T-cell (primary cell): ENCODE measurements around the gene ANO4. TPM values are rescaled to one million over a fixed set of nuclear protein-coding genes. Genes with fewer than 3 reads are reported as not detected.

ENCODE experiments used
- ATAC-seq, 4 experiments: fragments of 200-7000 bp in 3 of 4; fragments of 150-1000 bp in 1 of 4; cut with Tn5 transposase; replicated peaks in 1 of 4; 1 replicate in 3 of 4; 2 replicates in 1 of 4; pipeline ENCODE4 v1.10.0; 2021; ENCODE audit warnings: moderate library complexity in 3 of 4, mild to moderate bottlenecking in 2 of 4, moderate number of reproducible peaks in 1 of 4
- CTCF ChIA-PET, 2 donors: fragments of 300-600 bp; sonication (Branson Sonifier 250); formaldehyde crosslinking; loops; one replicate each; lab custom pipeline; 2022; ENCODE audit warnings: antibody characterized with exemption in 2 of 2; lab: Charles Lee
- POLR2A ChIA-PET, 2 donors: fragments of 300-600 bp; sonication (Branson Sonifier 250); formaldehyde crosslinking; loops; one replicate each; lab custom pipeline; 2022; ENCODE audit warnings: antibody characterized with exemption in 2 of 2; lab: Charles Lee
- DNase-seq, 35 experiments: peaks; one replicate each; pipeline versions ENCODE4 v3.0.0 to v3.0.0-alpha.2; 2013 to 2023
- H3K27ac ChIP-seq: one replicate; pipeline ENCODE4 v1.5.1; 2013; ENCODE audit warnings: low read length
- H3K27me3 ChIP-seq, 2 experiments: replicated peaks in 1 of 2; 1 replicate in 1 of 2; 2 replicates in 1 of 2; pipeline versions ENCODE4 v1.6.1 to v1.7.0; 2013; ENCODE audit warnings: low read length in 1 of 2, mixed read lengths in 1 of 2; ENCODE audit not compliant: control insufficient read depth in 2 of 2, insufficient read depth in 2 of 2; ENCODE audit errors: extremely low read depth in 1 of 2
- H3K36me3 ChIP-seq, 2 donors: 1 replicate in 1 of 2; 2 replicates in 1 of 2; pipeline versions ENCODE4 v1.6.1 to v1.7.0; 2013; ENCODE audit warnings: low read length in 1 of 2; ENCODE audit not compliant: control insufficient read depth in 2 of 2, insufficient read depth in 1 of 2; ENCODE audit errors: extremely low read depth in 1 of 2
- H3K4me1 ChIP-seq, 2 experiments: 1 replicate in 1 of 2; 2 replicates in 1 of 2; pipeline versions ENCODE4 v1.6.1 to v1.7.0; 2013; ENCODE audit warnings: low read length in 2 of 2, mixed read lengths in 1 of 2; ENCODE audit not compliant: insufficient read depth in 2 of 2, control insufficient read depth in 1 of 2; ENCODE audit errors: extremely low read depth in 1 of 2
- H3K4me3 ChIP-seq, 2 donors: 1 replicate in 1 of 2; 2 replicates in 1 of 2; pipeline versions ENCODE4 v1.5.1 to v1.7.0; 2013; ENCODE audit warnings: mild to moderate bottlenecking in 2 of 2, low read length in 1 of 2, moderate library complexity in 1 of 2; ENCODE audit not compliant: control insufficient read depth in 1 of 2; ENCODE audit errors: extremely low read depth in 1 of 2
- H3K9me3 ChIP-seq: 2 replicates; pipeline ENCODE4 v1.7.0; 2013
- H3K27ac Mint-ChIP-seq, 2 donors: one replicate each; pipeline ENCODE4 v1.8.0; 2020 to 2021; ENCODE audit warnings: mild to moderate bottlenecking in 2 of 2, mixed read lengths in 2 of 2
- H3K27me3 Mint-ChIP-seq, 2 donors: one replicate each; pipeline ENCODE4 v1.8.0; 2021 to 2022; ENCODE audit warnings: mixed read lengths in 2 of 2
- H3K36me3 Mint-ChIP-seq: one replicate; pipeline ENCODE4 v1.8.0; 2021; ENCODE audit warnings: mixed read lengths
- H3K4me1 Mint-ChIP-seq, 3 donors: one replicate each; pipeline ENCODE4 v1.8.0; 2020 to 2022; ENCODE audit warnings: mixed read lengths in 3 of 3, mild to moderate bottlenecking in 1 of 3
- H3K4me3 Mint-ChIP-seq, 3 donors: one replicate each; pipeline ENCODE4 v1.8.0; 2020 to 2022; ENCODE audit warnings: mild to moderate bottlenecking in 3 of 3, mixed read lengths in 3 of 3, moderate library complexity in 3 of 3
- H3K9me3 Mint-ChIP-seq, 3 donors: one replicate each; pipeline ENCODE4 v1.8.0; 2020 to 2022; ENCODE audit warnings: mixed read lengths in 3 of 3
- WGBS: methylation state at CpG from one replicate; pipeline ENCODE4 v1.1.5; 2013; ENCODE audit warnings: missing lambda C conversion rate; ENCODE audit not compliant: insufficient coverage; 5-methylcytosine and 5-hydroxymethylcytosine counted together
- total RNA-seq, 35 experiments: library from RNA in 6 of 35; stranded (reverse) in 6 of 35; fragments of 120-200 nt in 1 of 35; gene quantifications; one replicate each; pipeline versions ENCODE4 v1.2.1 to v1.2.4 and lab custom pipeline; 2013 to 2026

The ANO4 gene
- total RNA-seq, 5 donors from 2014 or later (not counting 1 experiment from before 2014, with no cell fraction given), result 0.26 TPM; not detected in 4

DNA sequence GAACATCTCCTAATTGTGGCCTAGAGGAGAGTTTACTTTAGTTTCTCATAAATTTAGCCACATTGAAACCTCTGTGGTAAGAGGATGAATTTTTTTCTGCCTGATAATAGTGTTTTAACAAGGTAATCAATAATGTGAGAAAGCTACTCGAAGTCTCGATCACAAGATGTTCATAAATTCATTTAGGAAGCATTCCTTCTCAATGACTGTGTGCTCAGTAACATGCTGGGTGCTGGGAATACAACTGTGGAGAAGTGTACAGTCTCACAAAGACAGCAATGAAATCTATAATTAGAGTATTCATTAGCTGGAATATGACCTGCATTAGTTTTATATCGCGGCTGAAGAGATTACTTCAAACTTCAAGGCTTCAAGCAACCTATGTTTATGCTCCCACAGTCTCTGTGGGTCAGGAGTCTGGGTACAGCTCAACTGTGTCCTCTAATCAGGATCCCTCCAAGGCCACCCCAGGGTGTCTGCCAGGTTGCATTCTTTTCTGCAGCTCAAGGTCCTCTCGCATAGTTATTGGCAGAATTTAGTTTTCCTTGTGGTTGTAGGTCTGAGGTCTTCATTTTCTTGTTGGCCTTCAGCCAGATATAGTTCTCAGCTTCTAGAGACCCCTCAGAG is 167.6 kb downstream of the ANO4 start:
- Mint-ChIP-seq H3K27ac (no peak overlapping the region), H3K36me3 (no peaks in the 10 kb centered on the region), H3K4me3 (no peak overlapping the region), H3K9me3 (peaks cover 0 to 5% (median 0%) of the 10 kb centered on the region in 3 donors), H3K27me3 (no peaks in the 10 kb centered on the region), H3K4me1 (no peaks in the 10 kb centered on the region)
- no CpG with 5 or more reads among the region's 5 CpGs for WGBS
- H3K4me1 ChIP-seq, result no peaks in the 10 kb centered on the region
- H3K4me3 ChIP-seq, result no peak overlapping the region
- DNase-seq (no peak), ATAC-seq (no peak)
- H3K36me3 ChIP-seq, result no peaks in the 10 kb centered on the region
- H3K27me3 ChIP-seq, result no peaks in the 10 kb centered on the region
- POLR2A ChIA-PET, result no interaction called here
- no peak overlapping the region for H3K27ac ChIP-seq
- no peaks in the 10 kb centered on the region for H3K9me3 ChIP-seq
- CTCF ChIA-PET, result no interaction called here

DNA sequence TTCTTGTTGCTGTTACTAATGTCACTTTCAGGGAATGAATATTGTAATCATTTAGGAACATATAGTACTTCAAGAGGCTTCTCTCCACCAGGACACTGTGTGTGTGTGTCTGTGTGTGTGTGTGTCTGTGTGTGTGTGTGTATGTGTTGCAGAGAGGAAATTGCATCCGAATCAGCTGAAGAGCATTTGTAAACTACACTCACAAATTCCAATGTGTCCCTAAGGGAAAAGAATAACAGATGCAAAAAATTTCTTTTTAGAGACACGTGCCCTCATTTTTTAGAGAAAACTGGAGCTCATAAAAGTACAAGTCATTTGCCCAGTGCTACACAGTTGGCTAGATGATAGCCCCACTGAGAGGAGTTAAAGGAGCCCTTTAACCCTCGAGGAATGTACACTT is 168.8 kb downstream of the ANO4 start:
- no CpG with 5 or more reads among the region's 3 CpGs for WGBS
- no peak overlapping the region for H3K27ac ChIP-seq
- H3K27me3 ChIP-seq, result no peaks in the 10 kb centered on the region
- peaks cover 0 to 5% (median 0%) of the 10 kb centered on the region in 3 donors for H3K9me3 Mint-ChIP-seq
- DNase-seq, result no peak
- H3K36me3 ChIP-seq, result no peaks in the 10 kb centered on the region
- ChIA-PET POLR2A (no interaction called here), CTCF (no interaction called here)
- no peaks in the 10 kb centered on the region for H3K27me3 Mint-ChIP-seq
- H3K9me3 ChIP-seq, result no peaks in the 10 kb centered on the region
- no peak overlapping the region for H3K4me3 Mint-ChIP-seq
- no peaks in the 10 kb centered on the region for H3K36me3 Mint-ChIP-seq
- H3K4me3 ChIP-seq, result no peak overlapping the region
- no peaks in the 10 kb centered on the region for H3K4me1 ChIP-seq
- no peak overlapping the region for H3K27ac Mint-ChIP-seq
- no peaks in the 10 kb centered on the region for H3K4me1 Mint-ChIP-seq
- no peak for ATAC-seq

DNA sequence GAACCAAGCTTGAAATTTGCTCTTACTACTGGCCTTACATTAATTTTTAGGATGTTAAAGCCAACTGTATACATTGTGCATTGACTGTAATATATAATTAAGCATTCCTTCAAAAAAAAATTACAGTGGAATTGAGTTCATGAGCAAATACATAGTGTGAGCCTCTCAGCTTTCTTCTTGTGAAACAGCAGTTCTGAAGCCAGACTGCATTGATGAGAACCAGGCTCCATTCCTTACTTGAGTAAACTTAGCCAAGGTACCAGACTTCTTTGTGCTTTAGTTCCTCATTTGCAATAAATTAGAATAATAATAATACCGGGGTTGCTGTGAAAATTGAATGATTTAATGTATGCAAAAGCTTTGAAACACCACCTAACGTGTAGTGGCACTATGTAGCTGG is 169.5 kb downstream of the ANO4 start:
- no CpG with 5 or more reads among the region's 2 CpGs for WGBS
- ATAC-seq (no peak), DNase-seq (no peak)
- H3K4me1 Mint-ChIP-seq, result no peaks in the 10 kb centered on the region
- no peaks in the 10 kb centered on the region for H3K27me3 ChIP-seq
- no peaks in the 10 kb centered on the region for H3K36me3 Mint-ChIP-seq
- no peak overlapping the region for H3K27ac Mint-ChIP-seq
- ChIA-PET CTCF (no interaction called here), POLR2A (no interaction called here)
- H3K36me3 ChIP-seq, result no peaks in the 10 kb centered on the region
- H3K27ac ChIP-seq, result no peak overlapping the region
- no peaks in the 10 kb centered on the region for H3K4me1 ChIP-seq
- peaks cover 0 to 5% (median 0%) of the 10 kb centered on the region in 3 donors for H3K9me3 Mint-ChIP-seq
- no peaks in the 10 kb centered on the region for H3K9me3 ChIP-seq
- no peaks in the 10 kb centered on the region for H3K27me3 Mint-ChIP-seq
- H3K4me3 ChIP-seq, result no peak overlapping the region
- no peak overlapping the region for H3K4me3 Mint-ChIP-seq

DNA sequence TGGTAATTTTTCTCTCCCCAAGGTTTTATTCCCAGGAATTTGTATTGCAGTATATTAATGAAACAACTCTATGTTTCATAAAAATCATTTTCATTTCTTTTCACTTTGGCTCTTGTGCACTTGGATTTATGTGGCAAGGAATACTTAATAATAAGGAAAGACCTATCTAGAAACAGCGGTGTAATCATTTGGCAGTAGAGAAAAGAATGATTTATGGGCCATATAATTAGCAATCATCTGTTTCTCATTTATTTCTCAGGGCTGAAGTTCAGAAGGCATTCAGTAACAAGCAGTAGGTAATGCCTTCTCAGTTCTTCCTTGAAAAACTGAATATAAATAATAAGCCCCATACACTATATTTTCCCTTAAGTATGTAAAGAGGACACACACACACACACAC is 172.6 kb downstream of the ANO4 start:
- DNase-seq (no peak), ATAC-seq (no peak)
- ChIA-PET POLR2A (no interaction called here), CTCF (no interaction called here)
- Histone ChIP-seq H3K4me1 (no peaks in the 10 kb centered on the region), H3K27me3 (no peaks in the 10 kb centered on the region), H3K9me3 (no peaks in the 10 kb centered on the region), H3K4me3 (no peak overlapping the region), H3K36me3 (no peaks in the 10 kb centered on the region), H3K27ac (no peak overlapping the region)
- Mint-ChIP-seq H3K4me3 (no peak overlapping the region), H3K27ac (no peak overlapping the region), H3K27me3 (no peaks in the 10 kb centered on the region), H3K4me1 (no peaks in the 10 kb centered on the region), H3K9me3 (peaks cover 0 to 5% (median 0%) of the 10 kb centered on the region in 3 donors), H3K36me3 (no peaks in the 10 kb centered on the region)
- no CpG with 5 or more reads among the region's 1 CpG for WGBS

DNA sequence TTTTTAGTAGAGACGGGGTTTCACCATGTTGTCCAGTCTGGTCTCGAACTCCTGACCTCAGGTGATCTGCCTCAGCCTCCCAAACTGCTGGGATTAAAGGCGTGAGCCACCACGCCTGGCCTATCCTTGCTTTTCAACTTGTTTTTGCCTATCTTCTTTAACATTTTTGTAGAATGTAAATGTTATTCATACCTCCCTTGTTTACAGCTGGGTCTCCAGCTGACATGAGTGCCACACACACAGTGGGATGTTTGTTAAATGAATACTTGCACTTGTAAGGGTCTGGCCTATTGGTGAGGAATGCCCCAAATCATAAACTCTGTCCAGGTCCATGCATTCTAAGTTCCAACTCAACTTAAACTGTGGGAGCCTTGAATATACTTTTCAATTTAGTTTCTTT is 176.3 kb downstream of the ANO4 start:
- Histone ChIP-seq H3K36me3 (no peaks in the 10 kb centered on the region), H3K27me3 (no peaks in the 10 kb centered on the region), H3K9me3 (no peaks in the 10 kb centered on the region), H3K27ac (no peak overlapping the region), H3K4me1 (no peaks in the 10 kb centered on the region), H3K4me3 (no peak overlapping the region)
- ATAC-seq (no peak), DNase-seq (no peak)
- CTCF ChIA-PET, result no interaction called here
- Mint-ChIP-seq H3K9me3 (peaks cover 0 to 5% (median 2%) of the 10 kb centered on the region in 3 donors), H3K36me3 (no peaks in the 10 kb centered on the region), H3K27me3 (no peaks in the 10 kb centered on the region), H3K4me1 (no peaks in the 10 kb centered on the region), H3K27ac (no peak overlapping the region), H3K4me3 (no peak overlapping the region)
- POLR2A ChIA-PET, result no interaction called here
- 100% methylated on average over 2 of the region's 4 CpGs for WGBS

DNA sequence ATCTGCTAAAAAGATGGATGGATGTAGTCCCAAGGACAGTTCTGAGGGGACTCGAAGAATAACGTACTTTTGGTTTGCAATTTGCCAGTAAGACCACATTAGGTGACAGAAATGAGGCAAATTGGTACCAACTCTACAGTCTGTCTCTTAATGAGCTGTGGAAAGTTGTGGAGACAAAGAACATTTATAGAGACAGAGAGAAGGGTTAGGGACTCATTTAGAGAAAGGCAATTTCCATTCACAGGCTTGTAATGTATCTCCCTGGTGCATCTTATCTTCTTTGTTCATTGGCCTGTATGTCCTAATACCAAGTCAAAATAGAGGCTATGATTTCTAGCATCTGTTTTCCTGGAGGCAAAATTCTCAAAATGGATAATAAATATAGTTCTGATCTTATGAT is 177.5 kb downstream of the ANO4 start:
- 50% methylated on average over 2 of the region's 2 CpGs for WGBS
- POLR2A ChIA-PET, result no interaction called here

DNA sequence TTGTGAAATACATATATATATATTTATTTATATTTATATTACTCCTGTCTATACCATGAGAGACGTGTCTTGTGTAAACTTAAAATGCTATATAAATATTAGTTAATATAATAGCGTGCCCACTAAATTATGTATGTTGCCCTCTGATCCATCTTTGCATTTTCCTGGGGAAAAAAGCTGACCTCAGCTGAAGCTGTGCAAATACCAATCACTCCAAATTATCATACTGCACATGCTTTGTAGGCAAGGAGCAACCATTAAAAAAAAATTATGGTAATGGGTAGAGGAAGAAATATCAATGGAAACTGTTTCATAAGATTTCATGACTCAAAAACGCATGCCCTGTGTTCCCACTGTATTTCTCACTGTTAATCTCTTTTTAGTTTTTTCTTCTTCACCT is 179.8 kb downstream of the ANO4 start:
- CTCF ChIA-PET, result no interaction called here
- no peaks in the 10 kb centered on the region for H3K9me3 ChIP-seq
- no peaks in the 10 kb centered on the region for H3K36me3 Mint-ChIP-seq
- H3K4me3 ChIP-seq, result no peak overlapping the region
- H3K4me3 Mint-ChIP-seq, result no peak overlapping the region
- H3K4me1 Mint-ChIP-seq, result no peaks in the 10 kb centered on the region
- WGBS, result no CpG with 5 or more reads among the region's 3 CpGs
- no peaks in the 10 kb centered on the region for H3K36me3 ChIP-seq
- no peak overlapping the region for H3K27ac ChIP-seq
- no peak for DNase-seq
- no peak for ATAC-seq
- H3K27ac Mint-ChIP-seq, result no peak overlapping the region
- H3K27me3 Mint-ChIP-seq, result no peaks in the 10 kb centered on the region
- H3K27me3 ChIP-seq, result no peaks in the 10 kb centered on the region
- H3K4me1 ChIP-seq, result no peaks in the 10 kb centered on the region
- POLR2A ChIA-PET, result no interaction called here
- H3K9me3 Mint-ChIP-seq, result peaks cover 4 to 14% (median 4%) of the 10 kb centered on the region in 3 donors

More for the DNA sequence above, 177.5 kb downstream of the ANO4 start:
- Histone ChIP-seq H3K27me3 (no peaks in the 10 kb centered on the region), H3K4me3 (no peak overlapping the region), H3K4me1 (no peaks in the 10 kb centered on the region), H3K9me3 (no peaks in the 10 kb centered on the region), H3K27ac (no peak overlapping the region), H3K36me3 (no peaks in the 10 kb centered on the region)
- Mint-ChIP-seq H3K27ac (no peak overlapping the region), H3K4me3 (no peak overlapping the region), H3K36me3 (no peaks in the 10 kb centered on the region), H3K4me1 (no peaks in the 10 kb centered on the region), H3K9me3 (peaks cover 2 to 5% (median 4%) of the 10 kb centered on the region in 3 donors), H3K27me3 (no peaks in the 10 kb centered on the region)
- CTCF ChIA-PET, result no interaction called here
- no peak for DNase-seq
- ATAC-seq, result no peak
